H54 (cell line): ENCODE data around the gene SLC39A11.
"Not testable (repeated sequence)": the region's sequence is repeated elsewhere in the genome, so short reads cannot be mapped to it uniquely, and the experiment has no call there.

ENCODE experiments used
- DNase-seq: peaks from one replicate; pipeline ENCODE4 v3.0.0; 2011; ENCODE audit warnings: low spot score, mixed read lengths; ENCODE audit not compliant: insufficient read length
- FAIRE-seq: peaks from 3 replicates; lab custom pipeline; 2011; peaks lifted over from hg19 to GRCh38; lab: Jason Lieb, UNC
- POLR2A ChIP-seq: IDR thresholded peaks from 2 replicates; pipeline ENCODE4 v1.6.1; 2011; ENCODE audit warnings: low read depth, mild to moderate bottlenecking, low read length

SLC39A11 gene

DNA sequence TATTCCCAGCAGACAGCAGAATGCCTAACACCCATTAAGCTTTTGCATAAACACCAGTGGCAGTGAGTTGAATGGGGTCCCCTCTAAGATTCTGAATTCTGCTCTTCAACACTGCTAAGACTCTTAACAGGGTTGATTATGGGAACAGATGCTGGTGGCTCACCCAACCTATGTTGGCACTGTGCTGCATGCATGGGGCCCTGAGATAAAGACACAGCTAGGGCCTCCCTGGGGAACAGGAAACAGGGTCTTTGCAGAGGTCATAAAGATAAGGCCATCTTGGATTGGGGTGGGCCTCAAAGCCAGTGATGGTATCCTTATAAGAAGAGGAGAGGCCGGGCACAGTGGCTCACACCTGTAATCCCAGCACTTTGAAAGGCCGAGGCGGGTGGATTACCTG is 190.8 kb downstream of the SLC39A11 start:
- FAIRE-seq (no peak), DNase-seq (no peak)
- no peak for TF ChIP-seq POLR2A

GRCh38 chr17:72901083-72901482 is 191.4 kb downstream of the SLC39A11 start:
- no peak for TF ChIP-seq POLR2A
- DNase-seq = no peak
- FAIRE-seq = no peak

DNA sequence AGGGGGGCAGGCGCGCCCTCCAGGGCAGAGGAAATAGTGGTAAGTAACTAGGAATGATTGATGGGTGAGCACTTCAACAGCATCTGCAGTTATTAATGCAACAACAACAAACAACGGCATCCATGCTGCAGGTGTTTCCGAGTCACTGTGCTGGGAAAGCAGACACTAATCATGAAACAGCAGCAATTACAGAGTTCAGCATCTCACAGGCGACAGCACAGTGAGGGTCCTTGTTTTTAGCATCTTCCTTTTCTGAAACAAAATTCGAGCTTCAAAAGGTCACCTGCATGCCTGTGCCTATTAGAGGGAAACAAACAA is 191.9 kb downstream of the SLC39A11 start:
- FAIRE-seq (no peak), DNase-seq (no peak)
- no peak for TF ChIP-seq POLR2A

GRCh38 chr17:72898725-72899124 is 193.8 kb downstream of the SLC39A11 start:
- DNase-seq (no peak), FAIRE-seq (no peak)
- TF ChIP-seq POLR2A = no peak

- DNase-seq = not testable (repeated sequence)
Measured at GRCh38 chr17:72896288-72896687, 196.2 kb downstream of the SLC39A11 start.

DNA sequence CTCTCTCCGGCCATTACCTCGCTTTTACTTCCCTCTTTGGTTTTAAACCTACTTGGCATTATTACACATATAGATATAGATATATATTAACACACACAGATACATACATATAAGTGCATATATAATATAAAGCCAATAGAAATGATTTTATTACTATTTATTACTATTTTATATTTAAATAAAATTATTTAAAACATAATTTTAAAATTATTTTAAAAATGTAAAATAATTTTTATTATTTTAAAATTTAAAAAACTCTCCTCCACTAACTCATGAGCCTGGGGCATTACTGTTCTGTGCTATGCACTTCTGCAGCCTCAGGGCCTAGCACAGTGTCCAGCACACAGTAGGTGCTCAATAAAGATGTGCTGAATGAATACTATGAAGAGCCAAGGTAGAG is 200.9 kb downstream of the SLC39A11 start:
- TF ChIP-seq POLR2A = no peak
- DNase-seq (no peak), FAIRE-seq (no peak)

More at GRCh38 chr17:72896288-72896687, 196.2 kb downstream of the SLC39A11 start:
- not testable (repeated sequence) for FAIRE-seq

DNA sequence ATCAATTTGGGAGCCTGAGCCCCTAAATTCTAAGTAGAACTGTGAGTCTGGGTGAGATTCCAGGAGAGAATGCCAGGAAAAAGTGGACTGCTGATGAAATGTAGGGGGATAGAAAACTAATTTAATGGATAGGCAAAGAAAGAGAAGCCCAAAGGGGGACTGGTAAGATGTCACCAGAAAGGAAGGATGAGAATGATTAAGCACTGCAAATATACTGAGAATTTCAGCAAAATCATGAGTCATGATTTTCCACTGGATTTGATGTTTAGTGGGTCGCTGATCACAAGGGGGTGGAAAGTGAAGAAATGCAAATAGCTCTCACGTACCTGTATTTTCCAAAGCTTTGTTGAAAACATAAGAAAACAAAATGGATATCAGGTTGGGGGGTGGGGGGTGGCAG is 201.8 kb downstream of the SLC39A11 start:
- no peak for DNase-seq
- FAIRE-seq = no peak
- TF ChIP-seq POLR2A = no peak

DNA sequence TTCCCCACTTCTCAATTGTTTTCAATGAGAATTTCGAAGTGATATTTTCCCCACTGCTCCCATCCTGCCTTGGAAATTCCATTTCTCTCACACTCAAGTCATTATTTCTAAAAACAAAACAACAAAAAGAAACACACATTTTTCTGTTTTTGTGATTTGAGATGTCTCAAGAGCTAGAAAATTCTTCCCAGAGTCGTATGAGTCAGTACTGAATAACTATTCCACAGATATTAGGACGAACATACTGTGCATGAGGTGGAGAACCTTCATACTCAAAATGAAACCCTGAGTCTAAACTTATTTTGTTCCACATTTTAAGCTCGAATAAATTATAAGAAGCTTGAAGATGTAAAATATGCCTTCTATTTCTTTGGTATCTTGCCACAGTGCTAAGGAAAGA is 204.6 kb downstream of the SLC39A11 start:
- FAIRE-seq = no peak
- no peak for DNase-seq
- no peak for TF ChIP-seq POLR2A

DNA sequence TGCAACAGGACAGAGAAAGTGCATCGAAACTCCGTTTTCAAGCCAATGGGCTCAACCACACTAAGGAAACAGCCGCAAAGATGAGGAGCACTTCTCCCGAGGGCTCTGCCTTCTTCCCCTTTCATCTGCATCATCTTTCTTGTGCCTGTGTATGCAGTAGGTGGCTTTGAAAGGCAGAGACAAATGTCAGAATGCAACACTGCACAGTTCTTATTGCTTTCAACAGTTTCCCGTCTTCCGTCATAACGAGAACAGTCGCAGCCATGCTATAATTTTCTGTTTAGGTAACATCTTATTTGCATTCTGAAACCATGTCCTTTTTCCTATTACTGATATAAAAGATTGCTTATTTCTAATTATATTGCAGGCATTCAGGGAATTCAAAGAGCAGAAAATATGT is 205.2 kb downstream of the SLC39A11 start:
- FAIRE-seq (no peak), DNase-seq (no peak)
- TF ChIP-seq POLR2A = no peak

DNA sequence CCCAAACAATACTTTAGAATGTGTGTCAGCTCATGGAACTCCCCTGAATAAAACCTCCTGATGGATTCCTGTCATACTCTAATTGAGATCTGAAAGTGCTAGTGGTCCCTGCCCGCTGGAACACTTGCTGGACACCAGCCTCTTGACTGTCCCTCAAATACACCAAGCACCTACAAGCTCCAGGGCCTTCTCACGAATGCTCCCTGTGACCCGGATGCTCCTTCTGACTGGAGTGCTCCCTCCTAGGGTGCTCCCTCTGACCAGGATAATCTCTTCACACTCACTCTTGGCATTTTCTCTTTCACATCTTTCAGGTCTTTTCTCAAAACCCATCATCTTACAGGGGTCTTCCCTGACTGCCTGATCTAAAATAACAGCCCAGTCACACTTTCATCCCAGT is 205.9 kb downstream of the SLC39A11 start:
- TF ChIP-seq POLR2A = no peak
- no peak for FAIRE-seq
- no peak for DNase-seq

DNA sequence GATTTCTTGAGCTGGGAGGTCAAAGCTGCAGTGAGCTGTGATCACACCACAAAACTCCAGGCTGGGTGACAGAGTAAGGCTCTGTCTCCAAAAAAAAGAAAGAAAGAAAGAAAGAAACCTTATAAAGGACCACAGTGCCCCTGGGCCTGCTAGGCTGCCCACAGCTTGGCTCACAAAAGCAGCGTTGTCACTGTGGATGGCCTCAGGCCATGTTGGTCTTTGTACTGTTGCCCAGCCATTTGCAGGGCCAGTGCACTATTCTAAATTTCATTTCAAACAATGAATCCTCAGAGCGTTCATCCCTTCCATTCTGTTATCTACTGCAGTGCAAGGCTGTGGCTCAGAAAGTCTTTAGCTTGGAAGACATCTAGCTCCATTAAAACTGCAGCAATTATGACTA is 208.4 kb downstream of the SLC39A11 start:
- DNase-seq = no peak
- no peak for FAIRE-seq
- no peak for TF ChIP-seq POLR2A

DNA sequence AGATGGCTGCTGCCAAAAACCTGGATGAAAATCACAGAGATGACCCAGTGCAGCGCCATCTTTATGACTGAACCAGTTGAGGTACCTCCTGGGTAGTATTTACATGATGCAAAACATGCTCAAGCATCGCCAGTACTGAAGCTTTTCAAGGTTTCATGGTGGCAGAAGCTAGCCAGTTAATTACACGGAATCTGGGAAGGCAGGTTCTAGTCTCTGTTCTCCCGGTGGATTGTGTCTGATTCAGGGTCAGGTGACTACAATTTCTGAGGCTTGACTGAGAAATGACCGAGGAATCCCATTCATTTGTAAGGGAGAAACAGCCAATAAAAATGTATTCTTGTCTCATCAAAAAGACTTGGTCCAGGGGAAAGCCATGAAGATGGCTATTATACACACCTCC is 209.1 kb downstream of the SLC39A11 start:
- TF ChIP-seq POLR2A = no peak
- no peak for DNase-seq
- FAIRE-seq = no peak

DNA sequence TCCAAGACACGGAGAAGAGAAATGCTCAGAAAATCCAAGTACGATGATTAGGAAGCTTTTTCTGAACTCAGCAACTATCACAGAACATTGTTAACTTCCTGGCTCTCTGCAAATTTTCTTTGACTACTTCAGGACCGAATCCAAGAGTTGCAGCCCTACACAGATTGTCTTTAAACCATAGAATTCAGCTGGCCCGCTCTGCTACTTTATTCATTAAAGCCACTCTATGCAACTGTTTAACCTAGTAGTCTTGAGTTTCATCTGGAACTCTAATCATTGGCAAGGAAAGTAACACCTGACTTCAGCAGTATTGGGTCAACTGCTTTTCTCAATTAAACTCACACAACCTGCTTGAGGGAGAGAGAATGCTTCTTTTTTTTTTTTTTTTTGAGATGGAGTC is 210.1 kb downstream of the SLC39A11 start:
- TF ChIP-seq POLR2A = no peak
- FAIRE-seq = no peak
- no peak for DNase-seq

DNA sequence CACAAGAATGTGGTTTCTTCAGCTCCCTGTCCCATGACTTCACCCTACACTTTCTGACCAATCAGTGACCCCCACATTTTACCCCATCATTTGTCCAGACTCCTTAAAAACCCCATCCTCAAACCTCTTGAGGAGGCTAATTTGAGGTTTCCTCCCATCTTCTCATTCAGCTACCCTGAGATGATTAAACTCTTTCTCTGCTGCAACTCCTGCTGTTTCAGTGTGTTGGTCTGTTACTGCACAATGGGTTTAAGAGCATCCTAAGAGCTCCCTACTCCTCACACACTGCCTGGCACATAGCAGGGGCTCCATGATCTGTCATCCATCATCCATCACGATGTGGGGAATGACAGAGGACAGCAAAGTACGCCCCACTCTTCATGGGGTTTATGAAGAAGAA is 212.6 kb downstream of the SLC39A11 start:
- no peak for FAIRE-seq
- no peak for TF ChIP-seq POLR2A

DNA sequence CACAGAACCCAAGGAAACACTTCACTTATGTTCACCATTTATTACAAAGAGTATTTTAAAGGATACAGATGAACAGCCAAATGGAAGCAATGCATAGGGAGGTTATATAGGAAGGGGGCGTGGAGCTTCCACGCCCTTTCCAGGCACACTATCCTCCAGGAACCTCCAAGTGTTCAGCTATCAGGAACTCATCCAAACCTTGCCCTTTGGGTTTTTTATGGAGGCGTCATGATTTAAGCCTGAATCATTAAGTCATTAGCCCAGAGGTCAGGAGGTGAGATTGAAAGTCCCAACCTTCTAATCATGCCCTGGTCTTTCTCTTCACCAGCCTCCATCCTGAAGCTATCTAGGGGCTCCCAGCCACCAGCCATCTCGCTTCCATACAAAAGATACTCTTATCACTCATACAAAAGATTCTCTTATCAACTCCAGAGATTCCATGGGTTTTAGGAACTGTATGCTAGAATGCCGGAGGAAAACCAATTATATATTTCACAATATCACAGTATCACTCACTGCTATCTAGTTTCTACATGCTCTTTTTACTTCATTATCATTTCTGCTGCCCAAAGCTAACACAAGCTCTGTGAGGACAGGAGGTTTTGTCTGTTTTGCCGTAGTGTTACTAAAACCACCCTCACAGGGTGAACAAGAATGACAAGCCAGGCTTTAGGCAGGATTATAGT is 213.4 kb downstream of the SLC39A11 start:
- FAIRE-seq = no peak
- DNase-seq = no peak
- TF ChIP-seq POLR2A = no peak

More for the DNA sequence above, 212.6 kb downstream of the SLC39A11 start:
- no peak for DNase-seq
